Measurements from ENCODE around the gene VPS18.

The VPS18 gene

GRCh38 chr15:40933517-40933902 lies 39.3 kb downstream of the VPS18 start:
- Histone ChIP-seq H3K36me3 (ENCODE audit: control insufficient read depth in 1 of 2, insufficient read depth in 2 of 2, low read length in 2 of 2) (no peaks in the 10 kb centered on the region), H2BK5ac (ENCODE audit: low read depth, low read length, poor library complexity) (no peak overlapping the region), H3K27ac (ENCODE audit: low read depth, low read length) (no peak overlapping the region), H4K12ac (ENCODE audit: low read depth, low read length) (no peak overlapping the region), H4K91ac (ENCODE audit: low read depth, low read length) (no peak overlapping the region), H3K4me2 (ENCODE audit: low read length) (no peak overlapping the region), H3K9me3 (ENCODE audit: insufficient read depth, low read depth, low read length) (peaks cover 1% of the 10 kb centered on the region), H3K4me1 (ENCODE audit: control insufficient read depth in 1 of 2, insufficient read depth in 2 of 2, low read length in 2 of 2) (peaks cover 12 to 15% of the 10 kb centered on the region in 2 experiments), H2BK12ac (ENCODE audit: low read length) (no peak overlapping the region), H3K14ac (ENCODE audit: low read length) (no peak overlapping the region), H3K79me1 (ENCODE audit: low read length) (no peaks in the 10 kb centered on the region), H2AFZ (ENCODE audit: insufficient read depth, low read length, poor library complexity) (no peak overlapping the region), H4K8ac (ENCODE audit: low read depth, low read length) (no peak overlapping the region), H3K4ac (ENCODE audit: low read depth, low read length) (no peak overlapping the region), H3K18ac (ENCODE audit: low read length) (no peak overlapping the region), H3K9ac (ENCODE audit: low read length) (no peak overlapping the region), H3K27me3 (ENCODE audit: insufficient read depth, low read length) (peaks cover 21% of the 10 kb centered on the region), H3K4me3 (ENCODE audit: low read depth, low read length) (no peak overlapping the region), H3K79me2 (ENCODE audit: control insufficient read depth, insufficient read depth, low read length, poor library complexity) (no peaks in the 10 kb centered on the region), H2AK5ac (ENCODE audit: low read length) (no peak overlapping the region), H3K23ac (ENCODE audit: low read length) (no peak overlapping the region), H2BK120ac (ENCODE audit: insufficient read depth, low read length, poor library complexity) (no peak overlapping the region)
- DNase-seq: no peak
- no CpG with 5 or more reads among the region's 3 CpGs for WGBS (ENCODE audit: extremely low coverage, insufficient coverage, insufficient read length)

GRCh38 chr15:40934457-40934856 lies 40.2 kb downstream of the VPS18 start:
- H3K36me3 ChIP-seq (ENCODE audit: control insufficient read depth in 1 of 2, insufficient read depth in 2 of 2, low read length in 2 of 2): no peaks in the 10 kb centered on the region
- H4K8ac ChIP-seq (ENCODE audit: low read depth, low read length): no peak overlapping the region
- H3K4me3 ChIP-seq (ENCODE audit: low read depth, low read length): no peak overlapping the region
- H3K27me3 ChIP-seq (ENCODE audit: insufficient read depth, low read length): peaks cover 15% of the 10 kb centered on the region
- H3K9ac ChIP-seq (ENCODE audit: low read length): no peak overlapping the region
- no peak overlapping the region for H3K18ac ChIP-seq (ENCODE audit: low read length)
- H3K4me2 ChIP-seq (ENCODE audit: low read length): no peak overlapping the region
- H2BK5ac ChIP-seq (ENCODE audit: low read depth, low read length, poor library complexity): no peak overlapping the region
- H3K27ac ChIP-seq (ENCODE audit: low read depth, low read length): no peak overlapping the region
- no CpG with 5 or more reads among the region's 6 CpGs for WGBS (ENCODE audit: extremely low coverage, insufficient coverage, insufficient read length)
- H3K4me1 ChIP-seq (ENCODE audit: control insufficient read depth in 1 of 2, insufficient read depth in 2 of 2, low read length in 2 of 2): peaks cover 8 to 10% of the 10 kb centered on the region in 2 experiments
- no peak for DNase-seq
- H3K4ac ChIP-seq (ENCODE audit: low read depth, low read length): no peak overlapping the region
- no peak overlapping the region for H3K23ac ChIP-seq (ENCODE audit: low read length)
- no peak overlapping the region for H4K12ac ChIP-seq (ENCODE audit: low read depth, low read length)
- H2BK120ac ChIP-seq (ENCODE audit: insufficient read depth, low read length, poor library complexity): no peak overlapping the region
- H2AFZ ChIP-seq (ENCODE audit: insufficient read depth, low read length, poor library complexity): no peak overlapping the region
- H3K9me3 ChIP-seq (ENCODE audit: insufficient read depth, low read depth, low read length): peaks cover 1% of the 10 kb centered on the region
- H3K79me2 ChIP-seq (ENCODE audit: control insufficient read depth, insufficient read depth, low read length, poor library complexity): no peaks in the 10 kb centered on the region
- H2BK12ac ChIP-seq (ENCODE audit: low read length): no peak overlapping the region
- no peak overlapping the region for H2AK5ac ChIP-seq (ENCODE audit: low read length)
- no peaks in the 10 kb centered on the region for H3K79me1 ChIP-seq (ENCODE audit: low read length)
- H4K91ac ChIP-seq (ENCODE audit: low read depth, low read length): no peak overlapping the region
- no peak overlapping the region for H3K14ac ChIP-seq (ENCODE audit: low read length)

- H3K23ac ChIP-seq (ENCODE audit: low read length): no peak overlapping the region
- no CpG with 5 or more reads among the region's 31 CpGs for WGBS (ENCODE audit: extremely low coverage, insufficient coverage, insufficient read length)
- H3K9ac ChIP-seq (ENCODE audit: low read length): no peak overlapping the region
- no peak overlapping the region for H4K91ac ChIP-seq (ENCODE audit: low read depth, low read length)
- no peak overlapping the region for H2BK12ac ChIP-seq (ENCODE audit: low read length)
- no peak overlapping the region for H3K14ac ChIP-seq (ENCODE audit: low read length)
- H3K4ac ChIP-seq (ENCODE audit: low read depth, low read length): no peak overlapping the region
- H3K27me3 ChIP-seq (ENCODE audit: insufficient read depth, low read length): peaks cover 6% of the 10 kb centered on the region
- H4K8ac ChIP-seq (ENCODE audit: low read depth, low read length): no peak overlapping the region
- H3K36me3 ChIP-seq (ENCODE audit: control insufficient read depth in 1 of 2, insufficient read depth in 2 of 2, low read length in 2 of 2): no peaks in the 10 kb centered on the region
- H4K12ac ChIP-seq (ENCODE audit: low read depth, low read length): no peak overlapping the region
- H2BK120ac ChIP-seq (ENCODE audit: insufficient read depth, low read length, poor library complexity): no peak overlapping the region
- H3K27ac ChIP-seq (ENCODE audit: low read depth, low read length): no peak overlapping the region
- H3K79me2 ChIP-seq (ENCODE audit: control insufficient read depth, insufficient read depth, low read length, poor library complexity): no peaks in the 10 kb centered on the region
- H3K18ac ChIP-seq (ENCODE audit: low read length): no peak overlapping the region
- no peak overlapping the region for H2BK5ac ChIP-seq (ENCODE audit: low read depth, low read length, poor library complexity)
- H2AK5ac ChIP-seq (ENCODE audit: low read length): no peak overlapping the region
- H3K79me1 ChIP-seq (ENCODE audit: low read length): no peaks in the 10 kb centered on the region
- no peaks in the 10 kb centered on the region for H3K4me1 ChIP-seq (ENCODE audit: control insufficient read depth in 1 of 2, insufficient read depth in 2 of 2, low read length in 2 of 2)
- peak overlapping the region; percentile 23 for H2AFZ ChIP-seq (ENCODE audit: insufficient read depth, low read length, poor library complexity)
- H3K9me3 ChIP-seq (ENCODE audit: insufficient read depth, low read depth, low read length): peaks cover 1% of the 10 kb centered on the region
- no peak for DNase-seq
- no peak overlapping the region for H3K4me2 ChIP-seq (ENCODE audit: low read length)
- H3K4me3 ChIP-seq (ENCODE audit: low read depth, low read length): no peak overlapping the region
Measured at GRCh38 chr15:40936234-40936708, 42.0 kb downstream of the VPS18 start.

GRCh38 chr15:40936709-40937666 lies 42.7 kb downstream of the VPS18 start:
- H3K23ac ChIP-seq (ENCODE audit: low read length): no peak overlapping the region
- H4K12ac ChIP-seq (ENCODE audit: low read depth, low read length): no peak overlapping the region
- WGBS (ENCODE audit: extremely low coverage, insufficient coverage, insufficient read length): no CpG with 5 or more reads among the region's 15 CpGs
- H3K27me3 ChIP-seq (ENCODE audit: insufficient read depth, low read length): peaks cover 4% of the 10 kb centered on the region
- no peak overlapping the region for H4K8ac ChIP-seq (ENCODE audit: low read depth, low read length)
- peaks cover 3% of the 10 kb centered on the region for H3K79me1 ChIP-seq (ENCODE audit: low read length)
- H2AFZ ChIP-seq (ENCODE audit: insufficient read depth, low read length, poor library complexity): no peak overlapping the region
- no peak overlapping the region for H3K9ac ChIP-seq (ENCODE audit: low read length)
- no peak overlapping the region for H3K18ac ChIP-seq (ENCODE audit: low read length)
- no peak overlapping the region for H3K14ac ChIP-seq (ENCODE audit: low read length)
- no peak overlapping the region for H3K4me2 ChIP-seq (ENCODE audit: low read length)
- H3K4me1 ChIP-seq (ENCODE audit: control insufficient read depth in 1 of 2, insufficient read depth in 2 of 2, low read length in 2 of 2): no peaks in the 10 kb centered on the region
- DNase-seq: no peak
- H3K36me3 ChIP-seq (ENCODE audit: control insufficient read depth in 1 of 2, insufficient read depth in 2 of 2, low read length in 2 of 2): no peaks in the 10 kb centered on the region
- H3K27ac ChIP-seq (ENCODE audit: low read depth, low read length): no peak overlapping the region
- no peak overlapping the region for H2BK5ac ChIP-seq (ENCODE audit: low read depth, low read length, poor library complexity)
- H3K79me2 ChIP-seq (ENCODE audit: control insufficient read depth, insufficient read depth, low read length, poor library complexity): peaks cover under 1% of the 10 kb centered on the region
- H2BK120ac ChIP-seq (ENCODE audit: insufficient read depth, low read length, poor library complexity): no peak overlapping the region
- no peak overlapping the region for H2AK5ac ChIP-seq (ENCODE audit: low read length)
- H3K4me3 ChIP-seq (ENCODE audit: low read depth, low read length): no peak overlapping the region
- no peak overlapping the region for H4K91ac ChIP-seq (ENCODE audit: low read depth, low read length)
- H2BK12ac ChIP-seq (ENCODE audit: low read length): no peak overlapping the region
- no peak overlapping the region for H3K4ac ChIP-seq (ENCODE audit: low read depth, low read length)
- H3K9me3 ChIP-seq (ENCODE audit: insufficient read depth, low read depth, low read length): peaks cover 1% of the 10 kb centered on the region
